Keratinocyte (primary cell): ENCODE measurements around the gene PRDM9.
"Not testable (repeated sequence)": the region's sequence is repeated elsewhere in the genome, so short reads cannot be mapped to it uniquely, and the experiment has no call there.

ENCODE experiments used
- EZH2 ChIP-seq: IDR thresholded peaks from one replicate; pipeline ENCODE4 v1.6.1; 2012; ENCODE audit warnings: inconsistent platforms, mild to moderate bottlenecking, low read length, moderate library complexity
- TF ChIP-seq, protein P1 (sequence below), 3 experiments: IDR thresholded peaks in 1 of 3; conservative IDR thresholded peaks in 1 of 3; optimal IDR thresholded peaks in 1 of 3; 2 replicates in 2 of 3; 3 replicates in 1 of 3; pipeline versions ENCODE3 to v1.5.1; 2011; ENCODE audit warnings: low read length in 3 of 3, mild to moderate bottlenecking in 3 of 3, moderate library complexity in 2 of 3, control low read depth in 1 of 3, inconsistent platforms in 1 of 3; ENCODE audit not compliant: insufficient read depth in 2 of 3; ENCODE audit errors: extremely low read depth in 1 of 3

GRCh38 chr5:23486227-23486626 is 21.2 kb upstream of the PRDM9 start:
- not testable (repeated sequence) for TF ChIP-seq EZH2
- TF ChIP-seq, protein P1, sequence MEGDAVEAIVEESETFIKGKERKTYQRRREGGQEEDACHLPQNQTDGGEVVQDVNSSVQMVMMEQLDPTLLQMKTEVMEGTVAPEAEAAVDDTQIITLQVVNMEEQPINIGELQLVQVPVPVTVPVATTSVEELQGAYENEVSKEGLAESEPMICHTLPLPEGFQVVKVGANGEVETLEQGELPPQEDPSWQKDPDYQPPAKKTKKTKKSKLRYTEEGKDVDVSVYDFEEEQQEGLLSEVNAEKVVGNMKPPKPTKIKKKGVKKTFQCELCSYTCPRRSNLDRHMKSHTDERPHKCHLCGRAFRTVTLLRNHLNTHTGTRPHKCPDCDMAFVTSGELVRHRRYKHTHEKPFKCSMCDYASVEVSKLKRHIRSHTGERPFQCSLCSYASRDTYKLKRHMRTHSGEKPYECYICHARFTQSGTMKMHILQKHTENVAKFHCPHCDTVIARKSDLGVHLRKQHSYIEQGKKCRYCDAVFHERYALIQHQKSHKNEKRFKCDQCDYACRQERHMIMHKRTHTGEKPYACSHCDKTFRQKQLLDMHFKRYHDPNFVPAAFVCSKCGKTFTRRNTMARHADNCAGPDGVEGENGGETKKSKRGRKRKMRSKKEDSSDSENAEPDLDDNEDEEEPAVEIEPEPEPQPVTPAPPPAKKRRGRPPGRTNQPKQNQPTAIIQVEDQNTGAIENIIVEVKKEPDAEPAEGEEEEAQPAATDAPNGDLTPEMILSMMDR (optimal IDR thresholded peaks at IDR 0.05 in 1 of 3, IDR thresholded peaks at IDR 0.05 in 1 of 3, conservative IDR thresholded peaks at IDR 0.05 in 1 of 3; ENCODE audit: extremely low read depth in 1 of 3, insufficient read depth in 2 of 3, low read length in 3 of 3), result not testable (repeated sequence)
